Activated CD4-positive, CD25-positive, alpha-beta regulatory T cell (primary cell): ENCODE results near the gene PPP2R3B.
"Not testable (repeated sequence)": the region's sequence is repeated elsewhere in the genome, so short reads cannot be mapped to it uniquely, and the experiment has no call there.

ENCODE experiments used
- DNase-seq, 4 experiments: peaks; one replicate each; lab custom pipeline; 2025; lab: John Stamatoyannopoulos, UW

PPP2R3B gene

DNA sequence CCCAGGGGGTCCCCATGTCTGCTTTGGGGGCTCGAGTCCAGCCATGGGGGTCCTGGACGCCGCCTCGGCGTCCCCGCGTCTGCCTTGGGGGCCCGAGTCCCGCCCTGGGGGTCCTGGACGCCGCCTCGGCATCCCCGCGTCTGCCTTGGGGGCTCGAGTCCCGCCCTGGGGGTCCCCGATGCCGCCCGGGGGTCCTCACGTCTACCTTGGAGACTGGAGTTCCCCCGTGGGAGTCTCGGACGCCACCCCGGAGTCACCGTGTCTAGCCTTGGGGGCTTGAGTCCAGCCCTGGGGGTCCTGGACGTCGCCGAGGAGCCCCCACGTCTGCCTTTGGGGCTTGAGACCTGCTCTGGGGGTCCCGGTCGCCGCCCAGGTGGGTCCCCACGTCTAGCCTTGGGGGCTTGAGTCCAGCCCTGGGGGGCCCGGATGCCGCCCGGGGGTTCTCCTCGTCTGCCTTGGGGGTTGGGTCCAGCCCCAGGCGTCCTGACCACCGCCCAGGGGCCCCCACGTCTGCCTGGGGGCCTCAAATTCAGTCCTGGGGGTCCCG is 67.1 kb downstream of the PPP2R3B start:
- no peak for DNase-seq

DNA sequence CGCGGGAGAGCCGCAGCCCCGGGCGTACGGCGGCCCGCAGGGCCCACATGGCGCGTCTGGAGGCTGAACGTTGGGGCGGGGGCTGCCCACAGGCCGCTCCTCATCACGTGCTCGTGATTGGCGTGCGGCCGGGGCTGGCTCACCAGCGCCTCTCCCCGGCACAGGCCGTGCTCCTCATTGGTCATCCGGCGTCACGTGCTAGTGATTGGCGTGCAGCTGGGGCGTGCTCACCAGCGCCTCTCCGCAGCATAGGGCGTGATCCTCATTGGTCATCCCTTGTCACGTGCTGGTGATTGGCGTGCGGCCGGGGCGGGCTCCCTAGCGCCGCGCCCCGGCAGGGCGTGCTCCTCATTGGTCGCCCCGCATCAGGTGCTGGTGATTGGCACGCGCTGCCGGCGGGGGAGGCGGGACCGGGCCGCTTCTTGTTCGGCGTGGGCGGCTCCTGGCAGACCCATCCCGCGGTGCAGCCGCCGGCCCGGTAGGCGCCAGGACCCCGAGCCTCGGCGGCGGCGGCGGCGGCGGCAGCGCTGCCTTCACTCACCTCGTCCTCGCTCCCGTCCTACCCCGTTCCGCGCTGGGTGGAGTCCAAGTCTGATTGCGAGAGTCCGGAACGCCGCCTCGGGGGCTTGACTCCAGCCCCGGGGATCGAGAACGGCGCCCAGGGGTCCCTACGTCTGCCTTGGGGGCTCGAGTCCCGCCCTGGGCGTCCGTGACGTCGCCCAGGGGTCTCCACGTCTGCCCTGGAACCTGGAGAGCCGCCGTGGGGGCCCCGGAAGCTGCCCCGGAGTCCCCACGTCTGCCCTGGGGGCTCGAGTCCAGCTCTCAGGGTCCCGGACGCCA is 67.7 kb downstream of the PPP2R3B start, which contains the start of gene GTPBP6:
GTPBP6 (minus strand) TSS at position 58 of the 840 bp plus-strand sequence; CDS start at position 49, 9 bp downstream.
- DNase-seq, result no peak

DNA sequence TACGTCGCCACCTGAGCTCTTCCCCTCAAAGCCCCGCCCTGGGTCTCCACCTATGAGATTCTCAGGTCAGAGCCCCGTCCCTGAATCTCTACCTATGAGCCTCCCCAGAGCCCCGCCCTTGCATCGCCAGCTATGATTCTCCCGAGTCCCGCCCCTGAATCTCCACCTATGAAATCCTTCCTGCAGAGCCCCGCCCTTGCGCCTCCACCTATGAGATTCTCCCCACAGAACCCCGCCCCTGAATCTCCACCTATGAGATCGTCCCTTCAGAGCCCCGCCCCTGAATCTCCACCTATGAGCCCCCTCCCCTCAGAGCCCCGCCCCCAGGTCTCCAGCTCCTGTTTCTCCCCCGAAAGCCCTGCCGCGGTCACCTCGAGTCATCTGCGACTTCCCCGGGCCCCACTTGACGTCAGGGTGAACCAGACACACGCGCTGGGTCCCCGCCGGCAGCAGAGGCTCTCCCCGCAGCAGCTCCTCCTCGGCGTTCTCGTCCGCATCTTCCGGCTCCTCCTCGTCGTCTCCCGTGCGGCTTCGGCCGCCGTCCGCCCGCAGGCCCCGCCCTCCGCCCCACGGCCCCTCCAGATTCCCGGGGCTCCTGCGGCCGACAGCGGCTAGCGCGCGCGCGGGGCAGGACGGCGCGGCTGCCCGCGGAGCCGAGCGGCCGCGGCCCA is 68.5 kb downstream of the PPP2R3B start:
- no peak for DNase-seq

DNA sequence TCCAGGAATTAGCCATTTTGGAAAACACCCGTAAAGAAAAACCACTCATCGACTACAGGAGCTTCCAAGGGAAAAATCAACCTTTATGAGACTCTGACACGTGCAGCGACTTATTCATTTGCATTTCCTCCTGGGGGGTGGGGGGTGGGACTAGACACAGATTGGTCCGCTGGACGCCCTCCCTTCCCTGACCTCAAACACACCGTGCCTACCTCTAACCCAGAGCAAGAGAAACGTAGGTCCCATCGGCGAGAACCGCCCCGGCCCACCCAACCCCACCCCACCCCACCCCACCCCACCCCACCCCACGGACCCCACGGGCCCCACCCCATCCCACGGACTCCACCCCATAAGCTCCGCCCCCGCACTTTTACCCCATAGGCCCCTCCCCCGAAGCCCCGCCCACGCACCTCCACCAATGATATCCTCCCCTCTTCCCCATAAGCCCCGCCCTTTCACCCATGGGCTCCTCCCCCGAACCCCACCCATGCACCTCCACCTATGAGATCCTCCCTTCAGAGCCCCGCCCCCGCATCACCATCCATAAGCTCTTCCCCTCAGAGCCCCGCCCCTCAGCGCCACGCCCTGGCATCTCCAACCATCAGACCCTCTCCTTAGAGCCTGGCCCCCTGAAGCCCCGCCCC is 69.2 kb downstream of the PPP2R3B start:
- no peak for DNase-seq

- DNase-seq, result no peak
These were observed 70.1 kb downstream of the PPP2R3B start for GRCh38 chrX:316351-317325.

DNA sequence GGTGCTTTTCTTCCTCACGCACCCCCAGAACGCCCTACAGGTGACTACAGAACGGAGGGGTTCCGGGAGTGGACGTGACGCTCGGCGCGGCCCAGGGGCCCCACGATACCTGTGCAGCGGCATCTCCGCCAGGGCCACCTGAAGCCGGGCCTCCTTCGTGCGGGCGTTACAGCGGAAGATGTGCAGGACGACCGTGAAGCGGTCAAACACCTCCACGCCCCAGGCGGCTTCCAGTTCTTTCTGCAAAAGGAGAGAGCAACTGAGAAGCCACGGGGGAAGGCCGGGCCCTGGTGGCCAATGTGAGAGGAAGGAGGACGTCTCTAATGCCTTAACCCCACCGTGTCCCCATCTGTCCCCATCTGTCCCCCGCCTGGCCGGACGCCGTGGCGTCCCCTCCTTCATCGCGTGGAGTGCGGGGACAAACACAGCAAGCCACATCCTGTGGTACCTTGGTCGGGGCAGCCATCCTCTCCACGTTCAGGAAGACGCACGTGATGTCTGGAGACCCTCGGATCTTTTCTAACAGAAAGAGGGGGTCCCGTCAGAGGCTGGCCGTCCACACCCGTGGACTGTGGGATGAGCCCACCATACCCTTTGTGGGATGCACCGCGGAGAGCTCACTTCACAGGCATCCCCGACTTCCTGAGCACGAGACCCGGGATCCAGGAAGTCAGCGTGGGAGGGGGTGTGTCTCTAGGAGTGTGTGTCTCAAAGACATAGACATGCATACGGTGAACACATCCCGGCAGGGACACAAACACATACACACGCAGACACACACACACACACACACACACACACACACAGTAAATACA is 71.7 kb downstream of the PPP2R3B start:
- no peak for DNase-seq

DNA sequence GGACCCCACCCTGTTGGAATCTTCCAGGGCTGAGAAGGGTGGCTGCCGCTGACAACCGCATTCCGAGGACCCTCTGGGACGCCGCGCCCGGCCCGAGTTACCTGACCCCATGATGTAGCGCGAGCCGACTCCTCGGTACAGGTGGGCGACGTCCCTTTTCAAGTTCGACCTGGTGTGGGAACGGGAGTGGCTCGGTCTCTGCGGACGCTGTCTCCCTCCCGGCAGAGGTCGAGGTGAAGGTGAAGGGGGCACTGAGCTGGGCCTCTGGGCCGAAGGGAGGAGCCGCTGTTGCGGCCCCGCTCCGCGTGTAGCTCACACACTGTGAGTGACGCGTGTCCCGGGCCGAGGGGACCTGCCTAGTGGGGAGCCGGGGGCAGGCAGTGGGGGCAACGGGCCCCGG is 72.7 kb downstream of the PPP2R3B start:
- DNase-seq, result no peak

DNA sequence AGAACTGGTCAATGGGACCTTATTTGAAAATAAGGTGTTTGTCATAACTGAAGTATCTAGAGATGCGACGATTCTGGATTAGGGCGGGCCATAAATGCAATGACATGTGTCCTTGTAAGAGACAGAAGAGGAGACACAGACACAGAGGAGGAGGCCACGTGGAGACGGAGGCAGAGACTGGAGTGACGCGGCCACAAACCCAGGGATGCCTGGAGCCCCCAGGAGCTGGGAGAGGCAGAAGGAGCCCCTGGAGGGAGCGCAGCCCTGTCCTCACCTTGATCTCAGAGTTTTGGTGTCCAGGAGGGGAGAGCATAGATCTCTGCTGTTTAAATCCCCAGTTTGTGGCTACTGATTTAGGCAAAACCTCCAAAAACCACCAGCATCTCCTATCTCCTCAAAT is 73.2 kb downstream of the PPP2R3B start:
- DNase-seq, result no peak

- no peak for DNase-seq
These were observed 73.9 kb downstream of the PPP2R3B start for GRCh38 chrX:312621-313331.

DNA sequence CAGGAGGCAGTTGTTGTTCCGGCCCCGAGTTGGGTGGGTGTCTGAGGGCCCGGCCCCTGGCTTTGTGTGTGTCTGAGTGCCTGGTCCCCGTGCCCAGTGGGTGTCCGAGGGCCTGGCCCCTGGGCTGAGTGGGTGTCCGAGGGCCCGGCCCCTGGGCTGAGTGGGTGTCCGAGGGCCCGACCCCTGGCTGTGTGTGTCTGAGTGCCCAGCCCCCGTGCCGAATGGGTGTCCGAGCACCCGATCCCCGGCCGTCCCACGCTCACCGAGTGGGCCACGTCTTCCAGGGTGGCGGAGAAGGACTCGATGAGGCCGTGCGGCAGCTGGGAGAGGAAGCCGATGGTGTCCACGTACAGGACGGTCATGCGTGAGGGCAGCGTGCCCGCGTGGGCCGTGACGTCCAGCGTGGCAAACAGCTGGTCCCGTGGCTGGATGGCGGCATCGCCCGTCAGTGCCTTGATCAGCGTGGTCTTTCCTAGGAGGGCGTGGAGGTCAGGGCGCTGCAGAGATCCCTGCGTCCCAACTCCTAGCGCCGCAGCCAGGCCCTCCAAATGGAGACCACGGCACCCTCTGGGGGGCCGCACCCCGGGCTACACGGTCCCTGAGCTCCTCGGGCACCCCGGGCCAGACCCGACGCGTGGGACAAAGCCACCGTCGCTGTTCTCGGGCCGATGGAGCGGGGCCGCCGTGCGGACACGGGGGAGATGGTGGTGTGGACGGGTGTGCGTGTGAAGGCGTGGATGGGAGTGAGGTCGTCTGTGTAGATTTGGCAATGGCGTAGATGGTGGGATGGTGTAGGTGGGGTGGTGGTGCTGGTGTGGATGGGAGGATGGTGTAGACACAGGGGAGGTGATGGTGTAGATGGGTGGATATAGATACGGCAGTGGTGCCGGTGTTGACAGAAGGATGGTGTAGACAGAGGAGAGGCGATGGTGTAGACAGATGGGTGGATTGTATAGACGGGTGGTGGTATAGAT is 75.3 kb downstream of the PPP2R3B start:
- no peak for DNase-seq

GRCh38 chrX:310621-311155 is 76.0 kb downstream of the PPP2R3B start:
- no peak for DNase-seq

DNA sequence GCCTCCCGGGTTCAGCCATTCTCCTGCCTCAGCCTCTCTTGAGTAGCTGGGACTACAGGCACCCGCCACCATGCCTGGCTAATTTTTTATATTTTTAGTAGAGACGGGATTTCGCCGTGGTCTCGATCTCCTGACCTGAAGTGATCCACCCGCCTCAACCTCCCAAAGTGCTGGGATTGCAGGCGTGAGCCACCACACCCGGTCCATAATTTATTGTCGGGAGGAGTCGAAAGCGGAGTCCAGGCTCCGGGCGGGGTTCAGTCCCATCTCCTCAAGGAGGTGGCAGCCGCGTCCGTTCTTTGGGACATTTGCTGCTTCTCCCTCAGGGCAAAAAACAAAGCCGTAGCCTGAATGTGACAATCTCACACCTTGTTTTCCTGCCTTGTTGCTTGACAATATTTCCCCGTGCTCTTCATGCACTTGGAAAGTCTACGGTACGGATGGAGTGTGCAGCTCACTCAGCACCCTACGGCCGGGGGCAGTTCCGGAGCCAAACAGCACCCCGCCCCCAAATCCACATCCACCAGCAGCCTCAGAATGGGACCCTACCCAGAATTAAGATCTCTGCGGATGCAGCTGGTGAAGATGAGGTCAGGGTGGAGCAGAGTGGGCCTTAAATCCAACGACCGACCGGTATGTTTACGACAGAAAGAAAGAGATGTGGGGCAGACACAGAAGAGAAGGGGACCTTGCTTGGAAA is 77.7 kb downstream of the PPP2R3B start:
- no peak for DNase-seq

GRCh38 chrX:307261-308111 is 79.2 kb downstream of the PPP2R3B start:
- DNase-seq, result no peak

- not testable (repeated sequence) for DNase-seq
These were observed 80.0 kb downstream of the PPP2R3B start for GRCh38 chrX:306614-307251.

DNA sequence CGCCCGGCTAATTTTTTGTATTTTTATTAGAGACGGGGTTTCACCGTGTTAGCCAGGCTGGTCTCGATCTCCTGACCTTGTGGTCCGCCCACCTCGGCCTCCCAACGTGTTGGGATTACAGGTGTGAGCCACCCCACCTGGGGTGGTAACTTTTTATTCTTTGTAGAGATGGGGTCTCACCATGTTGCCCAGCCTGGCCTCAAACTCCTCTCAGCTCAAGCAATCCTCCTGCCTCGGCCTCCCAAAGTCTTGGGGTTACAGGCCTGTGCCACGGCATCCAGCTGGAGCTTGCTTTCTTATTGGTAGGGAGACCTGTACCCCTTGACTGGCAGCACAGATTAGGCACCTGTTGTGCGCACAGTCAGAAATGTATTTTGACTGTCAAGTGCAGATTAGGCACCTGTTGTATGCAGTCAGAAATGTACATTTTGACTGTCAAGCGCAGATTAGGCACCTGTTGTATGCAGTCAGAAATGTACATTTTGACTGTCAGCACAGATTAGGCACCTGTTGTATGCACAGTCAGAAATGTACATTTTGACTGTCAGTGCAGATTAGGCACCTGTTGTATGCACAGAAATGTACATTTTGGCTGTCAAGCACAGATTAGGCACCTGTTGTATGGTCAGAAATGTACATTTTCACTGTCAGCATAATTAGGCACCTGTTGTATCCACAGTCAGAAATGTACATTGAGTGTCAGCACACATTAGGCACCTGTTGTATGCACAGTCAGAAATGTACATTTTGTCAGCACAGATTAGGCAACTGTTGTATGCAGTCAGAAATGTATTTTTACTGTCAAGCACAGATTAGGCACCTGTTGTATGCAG is 80.7 kb downstream of the PPP2R3B start:
- not testable (repeated sequence) for DNase-seq
